ENCODE data around the gene ATG13. TPM values are rescaled to one million over a fixed set of nuclear protein-coding genes. Genes with fewer than 3 reads are reported as not detected.
"Not testable (repeated sequence)": the region's sequence is repeated elsewhere in the genome, so short reads cannot be mapped to it uniquely, and the experiment has no call there.

Gene ATG13
- total RNA-seq, 2 experiments from 2014 or later, result 95.7 to 102 TPM

GRCh38 chr11:46706886-46707285 is 89.5 kb downstream of the ATG13 start:
- H3K27me3 Mint-ChIP-seq, result no peaks in the 10 kb centered on the region
- H3K4me3 Mint-ChIP-seq, result no peak overlapping the region
- no peak overlapping the region for H3K27ac Mint-ChIP-seq
- H3K36me3 ChIP-seq (ENCODE audit: insufficient read depth, low read length), result peaks cover 52% of the 10 kb centered on the region
- CTCF ChIA-PET, result no interaction called here
- POLR2A ChIA-PET, result interaction anchor here (1.4 kb wide), 1 partner anchor 36 kb away, joined by 3 read pairs; no protein-coding TSS in a partner anchor
- no peaks in the 10 kb centered on the region for H3K9me3 ChIP-seq (ENCODE audit: control insufficient read depth in 1 of 2, insufficient read depth in 1 of 2, low read length in 2 of 2)
- H3K4me3 ChIP-seq (ENCODE audit: low read length), result no peak overlapping the region
- H3K4me1 ChIP-seq (ENCODE audit: insufficient read depth, low read length), result peaks cover 11% of the 10 kb centered on the region
- intact Hi-C loops (cut with DNase I, micrococcal nuclease), result loop anchor here in 1 of 2 experiments (10.0 kb wide), 3 partner anchors 468 to 868 kb away; partner anchors contain the start of genes ARFGAP2, KBTBD4, MADD and NDUFS3
- H3K9me3 Mint-ChIP-seq, result no peaks in the 10 kb centered on the region
- peaks cover 22% of the 10 kb centered on the region for H3K4me1 Mint-ChIP-seq (ENCODE audit: low read depth)
- H3K36me3 Mint-ChIP-seq (ENCODE audit: low read depth), result peaks cover 57% of the 10 kb centered on the region
- ATAC-seq (ENCODE audit: poor library complexity) (no peak), DNase-seq (no peak)
- H3K27ac ChIP-seq (ENCODE audit: low read depth in 1 of 2, low read length in 2 of 2), result no peak overlapping the region
- no peak for TF ChIP-seq CTCF (IDR thresholded peaks at IDR 0.05)
- H3K27me3 ChIP-seq (ENCODE audit: control insufficient read depth in 1 of 2, insufficient read depth in 2 of 2, low read length in 2 of 2), result no peaks in the 10 kb centered on the region

DNA sequence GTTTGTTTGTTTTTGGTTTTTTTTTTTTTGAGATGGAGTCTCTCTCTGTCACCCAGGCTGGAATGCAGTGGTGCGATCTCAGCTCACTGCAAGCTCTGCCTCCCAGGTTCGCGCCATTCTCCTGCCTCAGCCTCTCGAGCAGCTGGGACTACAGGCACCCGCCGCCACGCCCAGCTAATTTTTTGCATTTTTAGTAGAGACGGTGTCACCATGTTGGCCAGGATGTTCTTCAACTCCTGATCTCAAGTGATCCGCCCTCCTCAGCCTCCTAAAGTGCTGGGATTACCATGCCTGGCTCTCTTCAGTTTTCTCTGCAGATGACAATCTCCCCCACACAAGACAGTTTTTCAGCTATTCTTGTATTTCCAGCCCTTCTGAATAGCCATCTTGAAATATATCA is 92.0 kb downstream of the ATG13 start:
- ATAC-seq (ENCODE audit: poor library complexity); DNase-seq; H3K4me3 Mint-ChIP-seq; CTCF ChIA-PET; H3K4me1 Mint-ChIP-seq (ENCODE audit: low read depth); H3K4me1 ChIP-seq (ENCODE audit: insufficient read depth, low read length); H3K27ac Mint-ChIP-seq; H3K27ac ChIP-seq (ENCODE audit: low read depth in 1 of 2, low read length in 2 of 2); H3K27me3 Mint-ChIP-seq; POLR2A ChIA-PET; H3K9me3 Mint-ChIP-seq; H3K9me3 ChIP-seq (ENCODE audit: control insufficient read depth in 1 of 2, insufficient read depth in 1 of 2, low read length in 2 of 2); H3K27me3 ChIP-seq (ENCODE audit: control insufficient read depth in 1 of 2, insufficient read depth in 2 of 2, low read length in 2 of 2); H3K4me3 ChIP-seq (ENCODE audit: low read length): not testable (repeated sequence)
- intact Hi-C loops (cut with DNase I, micrococcal nuclease), result loop anchor here in 1 of 2 experiments (10.0 kb wide), 3 partner anchors 465 to 865 kb away; partner anchors contain the start of genes ARFGAP2, KBTBD4, MADD and NDUFS3
- peaks cover 35% of the 10 kb centered on the region for H3K36me3 Mint-ChIP-seq (ENCODE audit: low read depth)
- peaks cover 32% of the 10 kb centered on the region for H3K36me3 ChIP-seq (ENCODE audit: insufficient read depth, low read length)

DNA sequence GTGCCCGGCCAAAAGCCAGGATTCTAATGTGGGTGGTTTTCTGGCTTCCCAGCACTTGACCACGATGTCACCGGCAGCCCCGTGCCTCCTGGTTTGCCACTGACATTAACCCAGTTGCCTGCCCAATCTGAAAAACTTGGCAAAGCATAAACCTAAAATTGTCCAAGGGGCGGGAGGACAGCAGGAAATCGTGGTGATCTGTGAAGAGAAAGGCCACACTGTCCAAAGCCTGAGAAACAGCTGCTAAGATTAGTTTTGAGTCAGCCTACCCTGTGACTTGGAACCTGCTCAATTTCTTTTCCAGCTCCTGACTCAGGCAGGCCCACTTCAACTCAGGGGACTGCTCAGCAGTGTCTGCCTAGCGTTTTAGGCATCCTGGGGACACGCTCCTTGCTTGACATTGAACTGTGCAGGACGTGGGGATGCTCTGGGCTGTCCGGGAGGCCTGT is 93.5 kb downstream of the ATG13 start:
- POLR2A ChIA-PET, result no interaction called here
- Histone ChIP-seq H3K9me3 (ENCODE audit: control insufficient read depth in 1 of 2, insufficient read depth in 1 of 2, low read length in 2 of 2) (no peaks in the 10 kb centered on the region), H3K4me1 (ENCODE audit: insufficient read depth, low read length) (no peaks in the 10 kb centered on the region), H3K4me3 (ENCODE audit: low read length) (no peak overlapping the region), H3K27ac (ENCODE audit: low read depth in 1 of 2, low read length in 2 of 2) (no peak overlapping the region), H3K27me3 (ENCODE audit: control insufficient read depth in 1 of 2, insufficient read depth in 2 of 2, low read length in 2 of 2) (no peaks in the 10 kb centered on the region), H3K36me3 (ENCODE audit: insufficient read depth, low read length) (peaks cover 17% of the 10 kb centered on the region)
- Mint-ChIP-seq H3K36me3 (ENCODE audit: low read depth) (peaks cover 21% of the 10 kb centered on the region), H3K27ac (no peak overlapping the region), H3K27me3 (no peaks in the 10 kb centered on the region), H3K9me3 (no peaks in the 10 kb centered on the region), H3K4me1 (ENCODE audit: low read depth) (no peaks in the 10 kb centered on the region), H3K4me3 (no peak overlapping the region)
- CTCF ChIA-PET, result no interaction called here
- ATAC-seq (ENCODE audit: poor library complexity) (no peak), DNase-seq (no peak)
- TF ChIP-seq CTCF (IDR thresholded peaks at IDR 0.05), result no peak
- intact Hi-C loops (cut with DNase I, micrococcal nuclease), result no loop called here

DNA sequence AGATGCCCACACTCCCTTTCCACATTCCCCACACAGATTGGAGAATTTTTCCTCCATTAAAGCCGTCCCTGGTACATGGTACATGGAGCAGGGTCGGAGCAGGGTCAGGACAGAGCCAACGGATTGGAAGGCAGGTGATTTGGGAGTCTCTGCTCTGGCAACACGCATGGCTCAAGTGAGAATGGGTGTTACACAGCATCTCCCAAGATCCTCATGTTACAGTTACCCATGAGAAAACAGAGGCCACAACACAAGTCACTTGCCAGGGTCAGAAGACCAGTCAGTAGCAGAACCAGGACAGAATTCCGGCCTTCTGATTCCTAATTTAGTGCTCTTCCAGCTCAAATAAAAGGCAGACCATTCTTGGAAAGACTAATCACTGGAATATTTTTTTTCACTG is 94.0 kb downstream of the ATG13 start:
- peaks cover 14% of the 10 kb centered on the region for H3K36me3 ChIP-seq (ENCODE audit: insufficient read depth, low read length)
- CTCF ChIA-PET, result no interaction called here
- no peaks in the 10 kb centered on the region for H3K9me3 ChIP-seq (ENCODE audit: control insufficient read depth in 1 of 2, insufficient read depth in 1 of 2, low read length in 2 of 2)
- intact Hi-C loops (cut with DNase I, micrococcal nuclease), result no loop called here
- peaks cover 16% of the 10 kb centered on the region for H3K36me3 Mint-ChIP-seq (ENCODE audit: low read depth)
- POLR2A ChIA-PET, result no interaction called here
- no peak overlapping the region for H3K27ac Mint-ChIP-seq
- no peaks in the 10 kb centered on the region for H3K27me3 ChIP-seq (ENCODE audit: control insufficient read depth in 1 of 2, insufficient read depth in 2 of 2, low read length in 2 of 2)
- H3K4me1 ChIP-seq (ENCODE audit: insufficient read depth, low read length), result no peaks in the 10 kb centered on the region
- no peak overlapping the region for H3K4me3 ChIP-seq (ENCODE audit: low read length)
- H3K4me1 Mint-ChIP-seq (ENCODE audit: low read depth), result no peaks in the 10 kb centered on the region
- H3K27ac ChIP-seq (ENCODE audit: low read depth in 1 of 2, low read length in 2 of 2), result no peak overlapping the region
- no peak overlapping the region for H3K4me3 Mint-ChIP-seq
- no peak for DNase-seq
- no peaks in the 10 kb centered on the region for H3K27me3 Mint-ChIP-seq
- H3K9me3 Mint-ChIP-seq, result no peaks in the 10 kb centered on the region
- no peak for TF ChIP-seq CTCF (IDR thresholded peaks at IDR 0.05)
- ATAC-seq (ENCODE audit: poor library complexity), result no peak

All from CD4-positive, alpha-beta T cell (primary cell).